PFSK-1 (cell line): ENCODE measurements around the gene TMPRSS3.

Experiments used
- FOXP2 ChIP-seq: optimal IDR thresholded peaks from 2 replicates; pipeline ENCODE3; 2011; ENCODE audit warnings: borderline replicate concordance, control low read depth, inconsistent platforms; ENCODE audit not compliant: insufficient read depth; ENCODE audit errors: extremely low read length, extremely low read depth
- POLR2AphosphoS5 ChIP-seq: IDR thresholded peaks from 2 replicates; pipeline ENCODE4 v1.6.1; 2012; ENCODE audit warnings: low read depth, mild to moderate bottlenecking, control low read depth, low read length, moderate library complexity
- REST ChIP-seq, 2 experiments: IDR thresholded peaks; 2 replicates each; pipeline versions ENCODE4 v1.6.1 to v1.8.0; 2011 to 2012; ENCODE audit warnings: low read depth in 2 of 2, low read length in 2 of 2, control low read depth in 1 of 2, inconsistent platforms in 1 of 2, mild to moderate bottlenecking in 1 of 2, moderate library complexity in 1 of 2; ENCODE audit not compliant: insufficient read depth in 1 of 2
- SIN3A ChIP-seq: IDR thresholded peaks from 2 replicates; pipeline ENCODE4 v1.6.1; 2012; ENCODE audit warnings: mild to moderate bottlenecking, low read length, moderate library complexity, borderline replicate concordance; ENCODE audit not compliant: insufficient read depth
- TAF1 ChIP-seq: IDR thresholded peaks from 2 replicates; pipeline ENCODE4 v1.6.1; 2012; ENCODE audit warnings: low read length, control low read depth, borderline replicate concordance; ENCODE audit not compliant: insufficient read depth

TMPRSS3 gene

DNA sequence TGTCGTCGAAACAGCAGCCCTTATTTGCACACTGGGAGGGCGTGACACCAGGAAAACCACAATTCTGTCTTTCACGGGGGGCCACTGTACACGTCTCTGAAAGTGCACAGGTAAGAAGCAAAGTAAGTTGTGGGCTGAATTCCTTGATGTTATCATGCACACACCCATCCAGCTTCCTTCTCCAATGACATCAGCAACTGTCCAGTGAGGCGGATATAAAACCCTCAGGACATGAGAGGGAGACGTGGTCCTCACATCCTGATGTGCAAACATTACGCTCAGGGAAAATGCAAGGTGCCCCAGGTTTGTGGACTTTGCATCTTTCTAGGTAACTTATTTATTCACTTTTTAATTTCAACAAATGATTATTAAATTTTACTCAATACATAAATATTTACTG is 32.5 kb downstream of the TMPRSS3 start:
- TF ChIP-seq FOXP2 (no peak), TAF1 (no peak), POLR2AphosphoS5 (no peak), REST (IDR thresholded peaks at IDR 0.05; ENCODE audit: insufficient read depth in 1 of 2, low read depth in 2 of 2, low read length in 2 of 2) (no peak), SIN3A (no peak)

- TF ChIP-seq REST (IDR thresholded peaks at IDR 0.05; ENCODE audit: insufficient read depth in 1 of 2, low read depth in 2 of 2, low read length in 2 of 2) (no peak), POLR2AphosphoS5 (no peak), TAF1 (no peak), FOXP2 (no peak), SIN3A (no peak)
Measured at GRCh38 chr21:42362700-42363099, 33.2 kb downstream of the TMPRSS3 start.

DNA sequence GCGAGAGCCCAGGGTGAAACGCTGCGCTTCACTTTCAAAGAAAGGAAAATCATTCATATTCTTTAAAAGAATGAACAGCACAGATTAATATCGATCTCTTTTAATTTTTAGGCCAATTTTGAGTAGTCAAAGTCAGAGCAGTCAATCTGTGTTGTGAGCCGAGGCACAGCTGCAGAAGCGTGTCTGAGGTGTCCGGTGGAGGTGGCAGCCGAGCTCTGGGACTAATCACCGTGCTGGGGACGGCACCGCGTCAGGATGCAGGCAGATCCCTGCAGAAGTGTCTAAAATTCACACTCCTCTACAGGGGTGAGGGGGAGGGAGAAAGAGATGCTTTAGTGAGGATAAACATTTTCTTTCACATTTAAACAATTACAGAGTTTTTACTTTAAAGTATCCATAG is 33.7 kb downstream of the TMPRSS3 start:
- TF ChIP-seq SIN3A (no peak), REST (IDR thresholded peaks at IDR 0.05; ENCODE audit: insufficient read depth in 1 of 2, low read depth in 2 of 2, low read length in 2 of 2) (no peak), TAF1 (no peak), POLR2AphosphoS5 (no peak), FOXP2 (no peak)

DNA sequence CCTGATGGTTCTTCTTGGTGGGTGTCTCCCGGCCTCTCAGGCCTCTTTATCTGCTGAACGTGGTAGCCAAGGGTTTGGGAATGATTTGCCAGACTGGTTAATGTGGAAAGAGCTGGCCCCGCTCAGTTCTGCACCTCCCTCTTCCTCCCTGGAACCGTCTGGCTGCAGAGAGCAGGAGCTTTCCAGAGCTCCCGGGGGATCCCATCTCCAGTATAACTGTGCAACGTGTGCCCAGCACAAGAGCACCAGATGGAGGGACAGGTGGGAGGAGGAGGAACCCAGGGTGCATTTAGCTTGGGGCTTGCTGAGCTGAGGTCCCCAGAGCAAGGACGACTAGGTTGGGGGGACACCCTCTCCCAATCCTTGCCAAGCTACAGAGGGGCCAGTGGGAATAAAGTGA is 34.6 kb downstream of the TMPRSS3 start:
- TF ChIP-seq REST (IDR thresholded peaks at IDR 0.05; ENCODE audit: insufficient read depth in 1 of 2, low read depth in 2 of 2, low read length in 2 of 2) = no peak
- no peak for TF ChIP-seq FOXP2

DNA sequence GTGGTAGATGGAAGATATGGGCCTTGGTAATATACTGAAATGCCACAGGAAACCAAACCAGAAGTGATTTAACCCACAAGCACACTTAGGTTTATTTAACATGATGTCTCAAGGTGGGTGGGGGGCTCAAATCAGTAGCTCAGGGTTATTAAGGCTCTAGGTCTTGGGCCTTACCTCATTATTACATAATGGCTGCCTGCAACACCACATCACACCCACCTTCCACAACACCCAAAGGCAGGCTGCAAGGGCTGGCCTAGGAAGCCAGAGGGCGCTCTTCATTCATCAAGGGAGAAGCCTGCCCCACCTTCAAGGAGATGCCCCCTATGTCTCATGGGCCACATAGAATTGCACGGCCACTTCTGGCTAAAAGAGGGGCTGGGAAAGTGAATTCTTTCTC is 35.5 kb downstream of the TMPRSS3 start:
- TF ChIP-seq POLR2AphosphoS5 = no peak
- TF ChIP-seq TAF1 = no peak
- no peak for TF ChIP-seq FOXP2
- no peak for TF ChIP-seq REST (IDR thresholded peaks at IDR 0.05; ENCODE audit: insufficient read depth in 1 of 2, low read depth in 2 of 2, low read length in 2 of 2)
